Muscle layer of duodenum (tissue), 2 donors: ENCODE data around the gene ATP13A1.
"Not testable (repeated sequence)": the region's sequence is repeated elsewhere in the genome, so short reads cannot be mapped to it uniquely, and the experiment has no call there.

Source experiments
- H3K27ac ChIP-seq: one replicate; pipeline ENCODE4 v1.7.0; 2013; ENCODE audit warnings: mild to moderate bottlenecking, low read length
- H3K27me3 ChIP-seq: one replicate; pipeline ENCODE4 v1.7.0; 2013; ENCODE audit warnings: low read depth, mild to moderate bottlenecking, control low read depth, low read length
- H3K36me3 ChIP-seq, 2 donors: one replicate each; pipeline ENCODE4 v1.7.0; 2013; ENCODE audit warnings: low read length in 2 of 2, control low read depth in 1 of 2, mild to moderate bottlenecking in 1 of 2; ENCODE audit not compliant: insufficient read depth in 2 of 2, control insufficient read depth in 1 of 2
- H3K4me1 ChIP-seq, 2 donors: one replicate each; pipeline ENCODE4 v1.7.0; 2013; ENCODE audit warnings: low read length in 2 of 2, mild to moderate bottlenecking in 2 of 2, control low read depth in 1 of 2, moderate library complexity in 1 of 2; ENCODE audit not compliant: insufficient read depth in 2 of 2, control insufficient read depth in 1 of 2
- H3K4me3 ChIP-seq, 2 donors: one replicate each; pipeline ENCODE4 v1.7.0; 2013; ENCODE audit warnings: low read length in 2 of 2, low read depth in 1 of 2, mild to moderate bottlenecking in 1 of 2
- H3K9me3 ChIP-seq, 2 donors: one replicate each; pipeline ENCODE4 v1.7.0; 2013; ENCODE audit warnings: low read length in 2 of 2, control low read depth in 1 of 2, mild to moderate bottlenecking in 1 of 2; ENCODE audit not compliant: control insufficient read depth in 1 of 2
- donor health status: healthy.

The ATP13A1 gene

DNA sequence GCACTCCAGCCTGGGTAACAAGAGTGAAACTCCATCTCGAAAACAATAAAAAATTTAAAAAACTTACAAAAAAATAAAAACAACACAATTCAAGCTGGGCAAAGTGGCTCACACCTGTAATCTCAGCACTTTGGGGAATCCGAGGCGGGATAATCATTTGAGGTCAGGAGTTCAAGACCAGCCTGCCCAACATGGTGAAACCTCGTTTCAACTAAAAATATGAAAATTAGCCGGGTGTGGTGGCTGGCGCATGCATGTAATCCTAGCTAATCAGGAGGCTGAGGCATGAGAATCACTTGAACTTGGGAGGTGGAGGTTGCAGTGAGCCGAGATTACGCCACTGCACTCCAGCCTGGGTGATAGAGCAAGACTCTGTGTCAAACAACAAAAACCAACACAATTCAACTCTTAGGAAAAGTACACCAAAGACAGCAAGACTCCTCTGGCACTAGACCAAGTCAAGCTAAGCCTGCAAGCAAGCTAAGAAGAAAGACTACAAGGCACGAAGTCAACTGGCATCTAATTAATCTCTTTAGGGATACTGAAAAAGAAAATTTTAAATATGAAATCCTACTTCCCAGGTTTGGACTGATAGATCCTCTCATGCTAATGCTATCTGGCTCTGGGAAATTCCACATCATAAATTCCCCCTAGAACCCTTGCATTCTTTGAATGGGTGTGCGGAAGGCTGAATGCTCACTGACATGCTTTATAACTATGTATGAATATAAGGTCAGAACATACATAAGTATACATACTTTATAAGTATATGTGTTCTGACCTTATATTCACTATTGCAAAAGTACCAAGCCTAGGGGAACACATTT lies 52.9 kb downstream of the ATP13A1 start:
- no peaks in the 10 kb centered on the region for H3K4me1 ChIP-seq
- no peak overlapping the region for H3K4me3 ChIP-seq
- no peaks in the 10 kb centered on the region for H3K9me3 ChIP-seq
- no peaks in the 10 kb centered on the region for H3K27me3 ChIP-seq
- H3K27ac ChIP-seq = no peak overlapping the region
- no peaks in the 10 kb centered on the region for H3K36me3 ChIP-seq

DNA sequence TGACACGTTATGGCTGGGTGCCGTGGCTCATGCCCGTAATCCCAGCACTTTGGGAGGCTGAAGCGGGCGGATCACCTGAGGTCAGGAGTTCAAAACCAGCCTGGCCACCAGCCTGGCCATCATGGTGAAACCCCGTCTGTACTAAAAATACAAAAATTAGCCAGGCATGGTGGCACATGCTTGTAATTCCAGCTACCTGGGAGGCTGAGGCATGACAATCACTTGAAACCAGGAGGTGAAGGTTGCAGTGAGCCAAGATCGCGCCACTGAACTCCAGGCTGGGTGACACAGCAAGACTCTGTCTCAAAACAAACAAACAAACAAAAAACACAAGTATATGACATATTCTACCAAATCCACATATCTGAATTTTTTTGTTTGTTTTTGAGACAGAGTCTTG lies 56.8 kb downstream of the ATP13A1 start:
- H3K4me1 ChIP-seq, H3K9me3 ChIP-seq, H3K36me3 ChIP-seq, H3K27ac ChIP-seq, H3K4me3 ChIP-seq, H3K27me3 ChIP-seq: not testable (repeated sequence)

DNA sequence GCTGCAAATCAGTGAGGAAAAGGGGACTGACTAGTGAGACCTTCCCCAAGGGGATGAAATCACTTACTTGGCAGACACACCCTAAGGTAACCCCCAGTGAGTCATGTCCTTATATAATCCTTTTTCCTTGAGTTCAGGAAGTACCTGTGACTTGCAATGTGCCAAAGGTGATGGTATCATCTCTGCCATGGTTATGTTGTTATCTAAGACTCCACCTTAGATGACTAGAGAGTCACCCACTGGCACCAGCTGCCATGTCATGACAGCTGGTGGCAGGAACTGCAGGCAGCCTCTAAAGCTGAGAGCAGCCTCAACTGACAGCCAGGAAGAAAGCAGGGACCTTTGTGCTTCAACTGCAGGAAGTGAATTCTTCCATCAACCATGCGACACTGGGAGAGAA lies 57.5 kb downstream of the ATP13A1 start:
- H3K9me3 ChIP-seq = no peaks in the 10 kb centered on the region

DNA sequence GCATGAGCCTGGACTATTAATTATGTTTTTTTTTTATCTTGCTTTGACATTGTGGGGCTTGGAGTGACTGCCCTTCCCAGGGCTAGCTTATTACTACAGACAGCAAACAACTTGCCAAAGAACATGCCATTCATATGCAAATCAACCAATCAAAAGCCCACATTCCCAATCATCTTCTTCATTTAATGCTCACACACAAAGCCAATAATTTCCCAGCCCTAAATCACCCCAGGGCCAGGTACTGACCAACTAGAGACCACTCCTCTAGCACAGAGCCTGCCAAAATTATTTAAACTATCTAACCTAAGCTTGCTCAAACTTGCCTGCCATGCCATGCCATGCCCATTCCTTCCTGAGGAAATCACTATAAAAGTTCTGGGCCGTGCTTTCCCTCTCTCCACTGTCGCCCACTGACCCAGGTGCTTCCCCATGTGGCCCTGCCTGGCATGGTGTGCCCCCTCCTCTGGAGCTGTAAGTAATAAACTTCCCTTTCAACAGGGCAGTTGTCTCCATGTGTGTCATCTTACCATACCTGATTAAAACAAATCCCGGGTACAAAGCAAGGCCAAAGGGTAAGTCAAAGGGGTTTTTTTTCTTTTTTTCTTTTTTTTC lies 60.7 kb downstream of the ATP13A1 start:
- H3K4me3 ChIP-seq = no peak overlapping the region
- no peaks in the 10 kb centered on the region for H3K4me1 ChIP-seq
- no peaks in the 10 kb centered on the region for H3K36me3 ChIP-seq
- H3K9me3 ChIP-seq = no peaks in the 10 kb centered on the region
- H3K27ac ChIP-seq = no peak overlapping the region
- H3K27me3 ChIP-seq = no peaks in the 10 kb centered on the region

More for the DNA sequence above, 57.5 kb downstream of the ATP13A1 start:
- Histone ChIP-seq H3K27me3 (no peaks in the 10 kb centered on the region), H3K36me3 (no peaks in the 10 kb centered on the region), H3K4me3 (no peak overlapping the region), H3K27ac (peak overlapping the region; percentile 39), H3K4me1 (no peaks in the 10 kb centered on the region)

DNA sequence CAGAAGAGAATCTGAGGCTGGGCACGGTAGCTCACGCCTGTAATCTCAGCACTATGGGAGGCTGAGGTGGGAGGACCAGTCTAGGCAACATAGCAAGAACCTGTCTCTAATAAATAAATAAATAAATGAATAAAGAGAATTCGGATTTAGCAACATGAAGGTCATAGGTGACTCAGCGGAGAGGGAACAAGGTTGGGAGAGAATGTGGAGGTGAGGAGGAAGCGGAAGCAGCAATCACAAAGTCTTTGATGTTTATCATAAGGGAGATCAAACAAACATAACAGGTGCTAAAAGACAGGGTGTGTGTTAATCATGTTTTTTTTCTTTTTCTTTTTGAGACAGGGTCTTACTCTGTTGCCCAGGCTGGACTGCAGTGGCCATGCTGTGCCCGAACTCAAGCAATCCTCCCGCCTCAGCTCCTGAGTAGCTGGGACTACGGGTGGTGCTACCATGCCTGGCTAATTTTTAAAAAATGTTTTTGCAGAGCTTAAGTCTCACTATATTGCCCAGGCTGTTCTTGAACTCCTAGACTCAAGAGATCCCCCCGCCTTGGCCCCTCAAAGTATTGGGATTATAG lies 61.3 kb downstream of the ATP13A1 start:
- Histone ChIP-seq H3K9me3 (no peaks in the 10 kb centered on the region), H3K4me3 (no peak overlapping the region), H3K36me3 (no peaks in the 10 kb centered on the region), H3K27me3 (no peaks in the 10 kb centered on the region), H3K27ac (no peak overlapping the region), H3K4me1 (no peaks in the 10 kb centered on the region)

DNA sequence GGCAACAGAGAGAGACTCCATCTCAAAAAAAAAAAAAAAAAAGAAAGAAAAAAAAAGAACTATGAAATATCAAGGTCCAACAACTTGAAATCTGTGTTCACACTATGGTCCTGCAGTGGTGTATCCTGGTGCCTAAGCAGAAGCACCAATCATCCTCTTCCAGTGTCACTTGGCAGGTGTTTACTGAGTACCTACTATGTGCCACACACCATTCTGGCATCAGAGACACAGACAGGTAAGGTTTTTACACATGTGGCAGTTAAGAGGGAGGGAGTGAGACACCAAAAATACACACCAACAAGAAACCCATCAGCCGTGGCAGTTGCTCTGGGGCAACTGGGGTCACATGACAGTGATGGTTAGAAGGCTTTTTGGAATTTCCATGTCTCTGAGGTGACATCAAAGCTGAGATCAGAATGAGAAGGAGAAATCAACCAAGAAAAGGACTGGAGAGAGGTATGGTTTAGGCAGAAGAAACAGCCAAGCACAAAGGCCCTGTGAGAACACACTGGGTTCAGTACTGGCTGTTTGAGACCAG lies 62.6 kb downstream of the ATP13A1 start:
- Histone ChIP-seq H3K4me3 (no peak overlapping the region), H3K27ac (no peak overlapping the region)

DNA sequence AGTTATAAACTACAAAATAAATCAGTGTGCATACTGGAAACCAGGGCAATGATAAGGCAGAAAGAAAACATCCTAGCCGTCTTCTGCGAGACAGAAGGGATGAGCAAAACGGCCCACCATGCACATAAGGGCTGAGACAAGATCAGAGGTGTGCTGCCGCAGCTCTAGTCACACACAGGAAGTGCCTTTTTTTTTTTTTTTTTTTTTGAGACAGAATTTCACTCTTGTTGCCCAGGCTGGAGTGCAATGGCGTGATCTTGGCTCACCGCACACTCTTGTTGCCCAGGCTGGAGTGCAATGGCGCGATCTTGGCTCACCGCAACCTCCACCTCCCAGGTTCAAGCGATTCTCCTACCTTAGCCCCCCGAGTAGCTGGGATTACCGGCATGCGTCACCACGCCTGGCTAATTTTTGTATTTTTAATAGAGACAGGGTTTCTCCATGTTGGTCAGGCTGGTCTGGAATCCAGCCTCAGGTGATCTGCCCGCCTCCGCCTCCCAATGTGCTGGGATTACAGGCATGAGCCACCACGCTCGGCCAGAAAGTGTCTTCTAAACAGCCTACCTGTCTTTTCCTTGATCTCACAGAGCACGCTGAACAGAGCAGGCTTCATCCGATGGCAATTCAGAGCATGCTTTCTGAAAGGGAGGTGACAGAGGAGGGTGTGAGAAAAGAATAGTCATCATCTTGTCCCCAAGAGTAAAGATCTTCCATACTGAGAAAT lies 64.6 kb downstream of the ATP13A1 start:
- H3K36me3 ChIP-seq, H3K27me3 ChIP-seq, H3K9me3 ChIP-seq, H3K4me3 ChIP-seq, H3K27ac ChIP-seq, H3K4me1 ChIP-seq: not testable (repeated sequence)

More for the DNA sequence above, 62.6 kb downstream of the ATP13A1 start:
- H3K27me3 ChIP-seq = no peaks in the 10 kb centered on the region
- H3K36me3 ChIP-seq = no peaks in the 10 kb centered on the region
- no peaks in the 10 kb centered on the region for H3K9me3 ChIP-seq
- H3K4me1 ChIP-seq = no peaks in the 10 kb centered on the region

DNA sequence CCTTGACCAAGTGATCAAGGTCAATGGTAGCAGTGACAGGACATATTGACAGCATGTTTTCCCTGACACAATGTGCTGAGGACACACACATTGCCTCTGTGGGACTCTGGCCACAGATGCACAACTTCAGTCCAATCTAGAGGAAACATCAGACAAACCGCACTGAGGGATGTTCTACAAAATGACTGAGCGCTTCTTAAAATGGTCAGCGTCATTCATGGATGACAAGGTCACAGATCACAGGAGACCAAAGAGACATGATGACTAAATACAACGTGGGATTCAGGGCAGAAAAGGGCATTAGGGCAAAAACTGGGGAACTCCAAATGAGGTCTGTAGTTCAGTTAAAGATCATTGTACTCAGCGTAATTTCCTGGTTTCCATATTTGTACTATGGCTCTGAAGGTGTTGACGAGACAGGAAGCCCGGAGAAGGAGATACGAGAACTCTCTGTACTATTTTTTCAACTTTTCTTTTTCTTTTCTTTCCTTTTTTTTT lies 65.6 kb downstream of the ATP13A1 start:
- H3K27me3 ChIP-seq = no peaks in the 10 kb centered on the region
- H3K4me1 ChIP-seq = no peaks in the 10 kb centered on the region
- H3K36me3 ChIP-seq = no peaks in the 10 kb centered on the region
- no peak overlapping the region for H3K4me3 ChIP-seq
- H3K9me3 ChIP-seq = no peaks in the 10 kb centered on the region
- no peak overlapping the region for H3K27ac ChIP-seq
